ENCODE measurements around the gene TCERG1L.

The TCERG1L gene

DNA sequence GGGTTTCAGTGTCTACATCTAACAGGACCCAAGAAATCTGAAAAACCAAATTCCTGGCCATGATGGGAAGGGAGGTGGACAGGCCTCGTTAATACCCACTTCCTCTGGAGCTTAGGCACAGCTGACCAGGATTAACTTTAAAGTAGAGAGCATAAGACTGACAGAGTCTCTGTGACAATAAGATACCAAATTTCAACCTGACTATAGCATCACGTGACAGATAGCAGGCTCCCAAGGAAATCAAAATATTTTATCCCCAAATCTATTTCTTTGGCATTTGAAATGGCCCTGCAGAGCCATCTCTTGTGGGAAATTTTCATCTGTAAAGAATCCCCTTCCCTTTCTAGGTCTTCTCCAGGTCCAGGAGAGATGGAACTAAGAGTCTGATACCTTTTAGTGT lies 258.3 kb downstream of the TCERG1L start:
- no peak for DNase-seq

DNA sequence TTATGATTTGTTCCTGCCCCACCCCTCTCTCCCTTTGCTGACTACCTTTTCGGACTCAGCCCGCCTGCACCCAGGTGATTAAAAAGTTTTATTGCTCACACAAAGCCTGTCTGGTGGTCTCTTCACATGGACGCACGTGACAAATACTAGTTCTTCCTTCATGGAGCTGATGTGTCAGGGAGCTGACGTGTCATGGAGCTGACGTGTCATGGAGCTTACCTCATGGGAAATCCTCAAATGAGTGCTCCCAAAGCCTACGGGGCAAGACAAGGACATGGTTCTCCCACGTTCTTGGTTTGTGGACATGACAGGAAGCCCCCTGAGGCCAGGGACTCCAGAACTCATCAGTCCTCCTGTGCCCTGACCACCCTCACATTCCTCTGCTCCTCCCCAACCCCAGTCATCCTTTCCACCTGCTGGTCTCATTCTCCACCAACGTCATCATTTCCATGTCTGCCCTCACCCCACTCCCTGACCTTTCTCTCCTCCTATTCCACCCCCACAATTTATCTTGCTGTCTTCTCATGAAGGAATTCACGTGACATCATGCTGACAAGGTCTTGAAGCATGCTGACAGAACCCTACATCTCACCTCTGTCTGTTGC lies 261.3 kb downstream of the TCERG1L start:
- no peak for DNase-seq

DNA sequence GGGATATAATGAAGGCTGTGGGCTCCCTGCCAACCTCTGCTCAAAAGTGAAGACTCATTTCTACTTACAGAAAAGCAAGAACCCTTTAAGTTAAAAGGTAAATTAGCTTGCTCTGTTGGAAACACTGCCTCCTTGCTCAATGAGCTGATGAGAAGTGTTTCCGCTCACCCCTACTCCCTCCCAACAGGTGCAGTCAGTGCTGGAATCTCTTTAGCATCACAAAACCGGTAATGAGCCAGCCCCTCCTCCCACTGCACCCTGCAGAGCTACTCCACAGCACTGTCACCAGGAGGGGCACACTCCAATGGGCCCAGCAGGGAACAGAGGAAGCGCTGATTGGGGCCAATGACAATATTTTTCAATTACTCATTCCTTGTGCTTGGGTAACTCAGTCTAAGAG lies 262.5 kb downstream of the TCERG1L start:
- DNase-seq, result no peak

DNA sequence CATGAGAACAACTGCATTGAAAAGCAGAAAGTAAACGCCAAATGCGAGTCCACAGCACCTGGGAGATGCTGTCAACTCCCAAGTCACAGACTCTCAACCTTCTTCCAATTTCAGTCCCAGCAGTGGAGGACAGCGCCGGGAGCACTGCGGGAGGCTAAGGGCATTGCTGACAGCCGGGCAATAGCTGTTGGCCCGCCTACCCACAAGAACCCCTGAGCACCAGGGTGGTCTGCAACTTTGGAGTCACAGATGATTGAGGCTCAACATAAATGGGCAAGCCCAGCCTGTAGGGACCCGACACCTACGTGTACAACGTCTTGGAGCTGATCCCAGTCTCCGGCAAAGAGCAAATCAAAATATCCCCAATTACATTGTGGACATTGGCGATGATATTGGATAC lies 262.9 kb downstream of the TCERG1L start:
- DNase-seq, result no peak

DNA sequence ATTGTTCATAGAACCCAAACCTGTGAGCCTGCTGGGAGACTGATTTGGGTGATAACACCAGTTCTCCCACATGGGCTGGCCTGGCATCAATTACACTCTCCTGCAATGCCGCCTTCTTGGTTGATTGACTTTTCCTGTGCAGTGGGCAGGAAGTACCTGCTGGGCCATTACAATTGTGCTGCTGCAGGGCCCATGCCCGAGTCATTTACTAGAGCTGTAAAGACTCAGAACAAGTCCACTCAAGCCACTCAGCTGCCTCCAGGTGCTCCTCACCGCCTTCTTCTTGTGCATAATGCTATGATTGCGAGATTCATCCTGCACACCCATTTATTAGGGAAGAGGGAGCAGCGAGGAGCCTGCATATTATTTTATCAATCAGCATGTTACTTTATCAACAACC lies 264.0 kb downstream of the TCERG1L start:
- no peak for DNase-seq

DNA sequence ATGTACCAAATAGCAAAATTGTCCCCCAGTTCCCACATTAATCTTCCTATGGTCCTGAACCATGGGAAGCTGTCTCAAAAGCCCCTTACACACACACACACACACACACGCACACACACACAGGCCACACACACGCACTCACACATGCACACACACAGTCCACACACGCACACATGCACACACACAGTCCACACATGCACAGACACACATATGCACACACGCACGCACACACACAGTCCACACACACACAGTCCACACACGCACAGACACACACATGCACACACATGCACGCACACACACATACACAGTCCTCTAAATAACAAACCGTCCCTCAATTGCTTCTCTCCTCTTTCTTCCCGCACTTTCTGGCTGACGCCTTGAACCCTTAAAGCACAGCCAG lies 265.3 kb downstream of the TCERG1L start:
- no peak for DNase-seq

DNA sequence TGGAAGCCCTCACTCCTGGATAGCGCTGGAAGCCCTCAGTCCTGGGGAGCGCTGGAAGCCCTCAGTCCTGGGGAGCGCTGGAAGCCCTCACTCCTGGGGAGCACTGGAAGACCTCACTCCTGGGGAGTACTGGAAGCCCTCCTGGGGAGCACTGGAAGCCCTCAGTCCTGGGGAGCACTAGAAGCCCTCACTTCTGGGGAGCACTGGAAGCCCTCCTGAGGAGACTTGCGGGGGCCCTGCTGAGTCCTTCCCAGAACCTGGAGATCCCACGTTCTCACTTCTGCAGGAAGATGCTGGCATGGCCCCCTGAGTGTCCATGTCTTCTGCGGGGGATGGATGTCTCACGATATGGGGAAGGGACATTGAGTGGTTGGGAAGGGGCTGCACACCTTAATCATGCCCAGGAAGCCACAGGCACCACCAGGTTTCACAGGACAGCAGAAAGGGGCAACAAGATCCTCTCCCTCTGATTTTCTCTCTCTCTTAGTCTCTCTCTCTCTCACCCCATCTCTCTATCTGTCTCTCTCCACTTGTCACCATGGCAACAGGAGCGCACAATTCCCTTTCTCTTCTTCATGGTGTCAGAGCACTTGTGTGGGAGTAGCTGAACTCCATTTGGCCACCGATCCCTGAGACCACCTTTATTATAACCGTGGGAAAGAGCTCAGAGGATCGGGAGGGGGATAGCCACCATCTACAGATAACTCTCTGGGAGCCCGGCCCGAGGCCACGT lies 267.0 kb downstream of the TCERG1L start:
- DNase-seq, result no peak

DNA sequence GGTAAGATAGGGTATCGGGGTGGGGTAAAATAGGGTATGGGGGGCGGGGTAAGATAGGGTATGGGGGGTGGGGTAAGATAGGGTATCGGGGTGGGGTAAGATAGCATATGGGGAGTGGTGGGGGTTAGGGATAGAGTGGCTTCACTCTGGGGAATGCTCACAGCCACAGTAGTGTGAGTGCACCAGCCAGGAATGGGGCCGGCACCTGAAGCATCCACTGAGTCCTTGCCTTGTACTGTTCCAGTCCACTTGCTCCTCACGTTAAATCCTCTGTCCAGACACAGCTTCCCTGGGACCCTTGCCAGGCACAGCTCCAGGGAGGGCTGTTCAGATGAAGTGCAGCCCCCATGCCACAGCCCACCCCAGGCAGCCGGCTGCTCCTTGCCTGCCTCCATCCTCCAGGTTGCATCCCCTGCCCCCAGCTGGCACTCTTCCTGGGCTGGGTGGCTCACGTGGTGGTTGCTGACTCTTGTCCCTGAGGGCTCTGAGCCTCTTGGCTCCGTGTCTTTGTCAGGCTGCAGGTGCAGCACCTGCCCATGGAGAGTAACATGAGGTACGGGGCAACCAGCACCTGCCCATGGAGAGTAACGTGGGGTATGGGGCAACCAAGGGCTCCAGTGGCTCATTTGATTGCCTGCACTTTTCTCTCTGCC lies 268.4 kb downstream of the TCERG1L start:
- no peak for DNase-seq

All from fibroblast of skin of right biceps (primary cell).